Smooth muscle cell of bladder (primary cell): ENCODE results near the gene SIGLEC15. TPM values are rescaled to one million over a fixed set of nuclear protein-coding genes. Genes with fewer than 3 reads are reported as not detected.

ENCODE experiments used
- total RNA-seq: library from RNA; depleted of rRNA; stranded (reverse); fragments of >200 nt; gene quantifications from 2 replicates; pipeline ENCODE4 v1.2.3, GENCODE V29; 2014

SIGLEC15 gene
- 0.14 and 0.92 TPM in 2 replicates for total RNA-seq

GRCh38 chr18:45825258-45826044 lies at the start of gene SIGLEC15:
SIGLEC15 (plus strand) TSS chr18:45825675; CDS start chr18:45825729, 54 bp downstream.

Other genes with a start within 250 kb of the SIGLEC15 start
- 0.09 TPM in 1 of 2 replicates, not detected in the other for gene SLC14A2, start 210.2 kb upstream of the SIGLEC15 start, total RNA-seq
- 27.6 and 39.7 TPM in 2 replicates for gene SLC14A1, start 101.5 kb upstream of the SIGLEC15 start, total RNA-seq
- 18.3 and 28.3 TPM in 2 replicates for gene EPG5, start 141.7 kb downstream of the SIGLEC15 start, total RNA-seq
- 5.5 and 5.7 TPM in 2 replicates for gene PSTPIP2, start 246.6 kb downstream of the SIGLEC15 start, total RNA-seq